H1 (cell line): ENCODE results near the gene CORO1A. TPM values are rescaled to one million over a fixed set of nuclear protein-coding genes. Genes with fewer than 3 reads are reported as not detected.

ENCODE experiments used
- CTCF ChIA-PET: fragments of 300-600 bp; sonication (Branson Sonifier 250); formaldehyde crosslinking; loops from one replicate; lab custom pipeline; 2021; ENCODE audit not compliant: partially characterized antibody; lab: Charles Lee
- POLR2A ChIA-PET: fragments of 300-600 bp; sonication (Branson Sonifier 250); formaldehyde crosslinking; loops from one replicate; lab custom pipeline; 2021; ENCODE audit warnings: inconsistent platforms; ENCODE audit not compliant: partially characterized antibody; lab: Charles Lee
- DNase-seq, 2 experiments: peaks; one replicate each; pipeline versions ENCODE4 v3.0.0 to v3.0.0-alpha.2; 2010 to 2022; ENCODE audit warnings: low spot score in 2 of 2, low read depth in 1 of 2, mixed read lengths in 1 of 2
- FAIRE-seq: peaks from 2 replicates; lab custom pipeline; 2011; peaks lifted over from hg19 to GRCh38; lab: Jason Lieb, UNC
- H2AFZ ChIP-seq: 2 replicates; pipeline ENCODE4 v1.8.1; 2012; ENCODE audit warnings: low read length, inconsistent platforms
- H2AK5ac ChIP-seq: 2 replicates; pipeline ENCODE4 v1.6.1; 2013; ENCODE audit warnings: low read depth, low read length
- H2BK120ac ChIP-seq: replicated peaks from 2 replicates; pipeline ENCODE3; 2013; ENCODE audit warnings: low read depth, low read length, inconsistent platforms
- H2BK12ac ChIP-seq: 2 replicates; pipeline ENCODE4 v1.6.1; 2013; ENCODE audit warnings: low read depth, low read length
- H2BK15ac ChIP-seq: 2 replicates; pipeline ENCODE4 v1.6.1; 2013; ENCODE audit warnings: low read length
- H2BK20ac ChIP-seq: 2 replicates; pipeline ENCODE4 v1.6.1; 2013; ENCODE audit warnings: low read length
- H2BK5ac ChIP-seq: 2 replicates; pipeline ENCODE4 v1.6.1; 2013; ENCODE audit warnings: low read depth, low read length
- H3K14ac ChIP-seq: 2 replicates; pipeline ENCODE4 v1.6.1; 2013; ENCODE audit warnings: inconsistent platforms; ENCODE audit not compliant: insufficient read length
- H3K18ac ChIP-seq: 2 replicates; pipeline ENCODE4 v1.6.1; 2013; ENCODE audit warnings: low read length; ENCODE audit errors: extremely low read depth
- H3K23ac ChIP-seq: 2 replicates; pipeline ENCODE4 v1.6.1; 2013; ENCODE audit warnings: inconsistent platforms; ENCODE audit not compliant: insufficient read length
- H3K23me2 ChIP-seq: 2 replicates; pipeline ENCODE4 v1.6.1; 2013; ENCODE audit warnings: low read depth, low read length
- H3K27ac ChIP-seq: 2 replicates; pipeline ENCODE4 v1.6.1; 2011; ENCODE audit warnings: low read depth, low read length, inconsistent platforms
- H3K27me3 ChIP-seq, 4 experiments: replicated peaks in 1 of 4; 1 replicate in 1 of 4; 2 replicates in 3 of 4; pipeline versions ENCODE4 v1.6.1 to v1.8.1; 2011 to 2013; ENCODE audit warnings: low read length in 3 of 4, mild to moderate bottlenecking in 3 of 4, inconsistent platforms in 2 of 4, mixed read lengths in 2 of 4, moderate library complexity in 1 of 4; ENCODE audit not compliant: control insufficient read depth in 3 of 4, insufficient read depth in 3 of 4; ENCODE audit errors: extremely low read depth in 1 of 4
- H3K36me3 ChIP-seq, 4 experiments: 2 replicates each; pipeline versions ENCODE4 v1.6.1 to v1.8.1; 2011 to 2013; ENCODE audit warnings: mild to moderate bottlenecking in 4 of 4, low read length in 3 of 4, moderate library complexity in 2 of 4, control low read depth in 1 of 4, inconsistent platforms in 1 of 4; ENCODE audit not compliant: insufficient read depth in 4 of 4, control insufficient read depth in 2 of 4
- H3K4ac ChIP-seq: replicated peaks from 2 replicates; pipeline ENCODE3; 2013; ENCODE audit warnings: low read length, low read depth, mixed read lengths, inconsistent platforms; ENCODE audit not compliant: insufficient read length
- H3K4me1 ChIP-seq, 4 experiments: replicated peaks in 1 of 4; 1 replicate in 1 of 4; 2 replicates in 3 of 4; pipeline versions ENCODE4 v1.6.1 to v1.8.1; 2011 to 2013; ENCODE audit warnings: low read length in 3 of 4, inconsistent platforms in 2 of 4, mixed read lengths in 1 of 4; ENCODE audit not compliant: insufficient read depth in 4 of 4, control insufficient read depth in 3 of 4
- H3K4me2 ChIP-seq, 2 experiments: 2 replicates each; pipeline versions ENCODE4 v1.6.1 to v1.8.1; 2011 to 2013; ENCODE audit warnings: low read depth in 2 of 2, low read length in 2 of 2, control low read depth in 1 of 2, inconsistent platforms in 1 of 2, mild to moderate bottlenecking in 1 of 2; ENCODE audit not compliant: insufficient read depth in 1 of 2
- H3K4me3 ChIP-seq, 4 experiments: fragments of 200-600, 300-600 bp in 1 of 4; sonication (generic), shearing (Covaris generic), sonication (Bioruptor Twin) in 1 of 4; 2 replicates each; pipeline versions ENCODE4 v1.5.1 to v1.8.1; 2011 to 2016; ENCODE audit warnings: low read length in 4 of 4, low read depth in 3 of 4, control low read depth in 2 of 4, inconsistent platforms in 2 of 4, mild to moderate bottlenecking in 2 of 4, mixed read lengths in 1 of 4, moderate library complexity in 1 of 4; ENCODE audit not compliant: insufficient read depth in 2 of 4; ENCODE audit errors: extremely low read depth in 1 of 4
- H3K56ac ChIP-seq: replicated peaks from 2 replicates; pipeline ENCODE3; 2013; ENCODE audit warnings: low read depth, mild to moderate bottlenecking, mixed read lengths, low read length, inconsistent platforms; ENCODE audit not compliant: insufficient read length
- H3K79me1 ChIP-seq: 2 replicates; pipeline ENCODE4 v1.6.1; 2013; ENCODE audit warnings: low read depth, low read length, control low read depth
- H3K79me2 ChIP-seq, 2 experiments: 2 replicates each; pipeline versions ENCODE4 v1.6.1 to v1.8.1; 2012 to 2013; ENCODE audit warnings: low read length in 2 of 2, mild to moderate bottlenecking in 2 of 2, inconsistent platforms in 1 of 2; ENCODE audit not compliant: insufficient read depth in 2 of 2, control insufficient read depth in 1 of 2
- H3K9ac ChIP-seq, 4 experiments: replicated peaks in 1 of 4; 1 replicate in 1 of 4; 2 replicates in 3 of 4; pipeline versions ENCODE4 v1.6.1 to v1.8.1; 2011 to 2013; ENCODE audit warnings: low read depth in 3 of 4, low read length in 3 of 4, control low read depth in 2 of 4, mild to moderate bottlenecking in 2 of 4, moderate library complexity in 2 of 4, inconsistent platforms in 1 of 4; ENCODE audit errors: extremely low read depth in 1 of 4
- H3K9me3 ChIP-seq, 2 experiments: 2 replicates each; pipeline versions ENCODE4 v1.6.1 to v1.8.1; 2012 to 2013; ENCODE audit warnings: mild to moderate bottlenecking in 2 of 2, moderate library complexity in 2 of 2, control low read depth in 1 of 2, inconsistent platforms in 1 of 2, low read depth in 1 of 2, low read length in 1 of 2, mixed read lengths in 1 of 2; ENCODE audit not compliant: insufficient read depth in 2 of 2
- H4K20me1 ChIP-seq, 2 experiments: replicated peaks in 1 of 2; 2 replicates each; pipeline versions ENCODE3 to v1.8.1; 2011 to 2013; ENCODE audit warnings: inconsistent platforms in 2 of 2, low read length in 2 of 2, mild to moderate bottlenecking in 1 of 2; ENCODE audit not compliant: insufficient read depth in 2 of 2, control insufficient read depth in 1 of 2
- H4K5ac ChIP-seq: 2 replicates; pipeline ENCODE4 v1.6.1; 2013; ENCODE audit warnings: low read length, low read depth, mixed read lengths, inconsistent platforms; ENCODE audit not compliant: insufficient read length
- H4K8ac ChIP-seq: 2 replicates; pipeline ENCODE4 v1.8.0; 2013; ENCODE audit warnings: mild to moderate bottlenecking, moderate library complexity, low read length, inconsistent platforms; ENCODE audit not compliant: insufficient read depth; ENCODE audit errors: extremely low read depth
- H4K91ac ChIP-seq: replicated peaks from 2 replicates; pipeline ENCODE3; 2013; ENCODE audit warnings: low read length, mixed read lengths, inconsistent platforms; ENCODE audit not compliant: insufficient read length
- E2F6 ChIP-seq: IDR thresholded peaks from 2 replicates; pipeline ENCODE4 v1.6.1; 2012; ENCODE audit warnings: inconsistent platforms
- EP300 ChIP-seq, 2 experiments: IDR thresholded peaks; 1 replicate in 1 of 2; 2 replicates in 1 of 2; pipeline ENCODE4 v1.6.1; 2011 to 2012; ENCODE audit warnings: low read depth in 2 of 2, low read length in 2 of 2, mild to moderate bottlenecking in 2 of 2, borderline replicate concordance in 1 of 2, inconsistent platforms in 1 of 2, moderate library complexity in 1 of 2
- FOSL1 ChIP-seq: IDR thresholded peaks from 2 replicates; pipeline ENCODE4 v1.6.1; 2011; ENCODE audit warnings: mild to moderate bottlenecking, low read depth, low read length, moderate library complexity; ENCODE audit not compliant: insufficient read depth
- KDM5A ChIP-seq: fragments of 200-600 bp; IDR thresholded peaks from 2 replicates; pipeline ENCODE4 v1.7.1; 2012; ENCODE audit warnings: mild to moderate bottlenecking, low read length, inconsistent platforms, mixed read lengths
- SUZ12 ChIP-seq: fragments of 200-600 bp; sonication (generic); IDR thresholded peaks from 2 replicates; pipeline ENCODE4 v1.6.1; 2012; ENCODE audit warnings: mild to moderate bottlenecking, inconsistent platforms, low read length, moderate library complexity, mixed read lengths
- TAF7 ChIP-seq: optimal IDR thresholded peaks from 2 replicates; pipeline ENCODE3; 2011; ENCODE audit warnings: low read depth, mild to moderate bottlenecking, inconsistent platforms, low read length, moderate library complexity, borderline replicate concordance
- TCF12 ChIP-seq: IDR thresholded peaks from 2 replicates; pipeline ENCODE4 v1.6.1; 2011; ENCODE audit warnings: low read depth, mild to moderate bottlenecking, low read length
- USF2 ChIP-seq: IDR thresholded peaks from 2 replicates; pipeline ENCODE4 v1.6.1; 2011; ENCODE audit warnings: low read length, improper control_type of control experiment
- WGBS, 2 experiments: shearing (Covaris generic) in 1 of 2; methylation state at CpG; one replicate each; pipeline versions ENCODE4 v1.1.6 to v1.1.7; 2013 to 2015; ENCODE audit warnings: low lambda C conversion rate in 2 of 2, mixed read lengths in 2 of 2, inconsistent platforms in 1 of 2, low coverage in 1 of 2, missing lambda C conversion rate in 1 of 2; ENCODE audit not compliant: insufficient replicate concordance in 2 of 2, insufficient coverage in 1 of 2, insufficient read length in 1 of 2; ENCODE audit errors: extremely low coverage in 1 of 2, missing lambda C conversion rate in 1 of 2; 5-methylcytosine and 5-hydroxymethylcytosine counted together
- polyA plus RNA-seq, 7 experiments: library from polyadenylated mRNA; depleted of rRNA in 3 of 7; stranded (reverse) in 5 of 7; unstranded in 2 of 7; fragments of >200 nt in 5 of 7; fragments of 200-250 nt in 2 of 7; gene quantifications; 1 replicate in 5 of 7; 2 replicates in 1 of 7; 4 replicates in 1 of 7; pipeline versions ENCODE4 v1.2.1 to v1.2.3, GENCODE V29; 2011 to 2013; ENCODE audit warnings: missing spikeins in 2 of 7, mixed read lengths in 2 of 7
- total RNA-seq: library from RNA; stranded (reverse); fragmentation: NEBNext Ultra II Directional; extraction: Animal tissue kit (Norgen Biotek cat#: 25700); gene quantifications from 2 replicates; pipeline ENCODE4 v1.2.1, GENCODE V29; 2021

Gene CORO1A
- total and polyA plus RNA-seq, 2 of the 8 experiments (the other 6 are each of a cell fraction or from before 2014, with no cell fraction given), result 10.9 to 11.7 TPM

GRCh38 chr16:30136971-30137605 lies 46.3 kb upstream of the CORO1A start:
- Histone ChIP-seq H3K9me3 (no peaks in the 10 kb centered on the region), H4K20me1 (no peaks in the 10 kb centered on the region), H3K4me2 (no peak overlapping the region), H3K4me3 (no peak overlapping the region), H4K5ac (no peak overlapping the region), H2BK12ac (no peak overlapping the region), H4K8ac (no peak overlapping the region), H4K91ac (no peak overlapping the region), H3K27me3 (no peaks in the 10 kb centered on the region; a peak in 2 of 7 replicates), H2BK15ac (no peak overlapping the region), H3K79me2 (no peaks in the 10 kb centered on the region), H3K14ac (no peak overlapping the region), H3K36me3 (no peaks in the 10 kb centered on the region), H2BK20ac (no peak overlapping the region), H2AFZ (no peak overlapping the region), H3K23me2 (no peaks in the 10 kb centered on the region), H2BK5ac (no peak overlapping the region), H3K9ac (no peak overlapping the region), H3K4ac (no peak overlapping the region), H3K79me1 (no peaks in the 10 kb centered on the region), H2AK5ac (no peak overlapping the region), H3K56ac (no peak overlapping the region), H3K23ac (no peak overlapping the region), H3K4me1 (no peaks in the 10 kb centered on the region), H2BK120ac (no peak overlapping the region), H3K18ac (no peak overlapping the region), H3K27ac (no peak overlapping the region)
- POLR2A ChIA-PET, result no interaction called here
- CTCF ChIA-PET, result interaction anchor here (0.6 to 5.1 kb wide), 3 partner anchors 8 to 27 kb away, joined by 3 to 27 read pairs (median 3); partner anchors contain the start of gene GDPD3
- WGBS, 2 experiments, result 90% methylated on average over 11 of the region's 11 CpGs; no CpG with 5 or more reads in 1 of the 2 experiments
- FAIRE-seq (no peak), DNase-seq (no peak)
- TF ChIP-seq FOSL1 (no peak), KDM5A (no peak), USF2 (no peak), TCF12 (no peak), E2F6 (no peak), SUZ12 (no peak), EP300 (IDR thresholded peaks at IDR 0.05; ENCODE audit: borderline replicate concordance in 1 of 2, low read depth in 2 of 2, low read length in 2 of 2) (no peak), TAF7 (no peak)
